Stimulated activated naive CD8-positive, alpha-beta T cell treated with anti-CD3 and anti-CD28 coated beads, Interleukin-15, amount 100 ng/mL, for 72 hours (primary cell): Measurements from ENCODE around the gene SH3D19.

ENCODE experiments used
- ATAC-seq: fragments of 150-1000 bp; cut with Tn5 transposase; 2 replicates; pipeline ENCODE4 v1.10.0; 2021; ENCODE audit warnings: mild to moderate bottlenecking, moderate library complexity
- DNase-seq, 2 donors: peaks; one replicate each; pipeline ENCODE4 v3.0.0; 2021 to 2022
- H3K27ac Mint-ChIP-seq, 2 donors: one replicate each; pipeline ENCODE4 v1.8.0; 2022; ENCODE audit warnings: mild to moderate bottlenecking in 2 of 2, mixed read lengths in 2 of 2, moderate library complexity in 2 of 2
- H3K27me3 Mint-ChIP-seq: one replicate; pipeline ENCODE4 v1.8.0; 2022; ENCODE audit warnings: mixed read lengths
- H3K4me1 Mint-ChIP-seq: one replicate; pipeline ENCODE4 v1.8.0; 2022; ENCODE audit warnings: mild to moderate bottlenecking, mixed read lengths
- H3K4me3 Mint-ChIP-seq, 2 donors: one replicate each; pipeline ENCODE4 v1.8.0; 2022; ENCODE audit warnings: mild to moderate bottlenecking in 2 of 2, mixed read lengths in 2 of 2, moderate library complexity in 1 of 2
- H3K9me3 Mint-ChIP-seq, 2 donors: one replicate each; pipeline ENCODE4 v1.8.0; 2022; ENCODE audit warnings: mixed read lengths in 2 of 2

The SH3D19 gene

GRCh38 chr4:151205722-151206121 is 119.7 kb downstream of the SH3D19 start:
- no peaks in the 10 kb centered on the region for H3K4me1 Mint-ChIP-seq
- no peak overlapping the region for H3K4me3 Mint-ChIP-seq
- H3K27ac Mint-ChIP-seq, result no peak overlapping the region
- ATAC-seq, result no peak
- no peaks in the 10 kb centered on the region for H3K27me3 Mint-ChIP-seq
- H3K9me3 Mint-ChIP-seq, result no peaks in the 10 kb centered on the region
- no peak for DNase-seq

- Mint-ChIP-seq H3K27ac (no peak overlapping the region), H3K9me3 (no peaks in the 10 kb centered on the region), H3K27me3 (no peaks in the 10 kb centered on the region), H3K4me3 (no peak overlapping the region), H3K4me1 (no peaks in the 10 kb centered on the region)
- DNase-seq (no peak), ATAC-seq (no peak)
Measured at GRCh38 chr4:151204925-151205524, 120.4 kb downstream of the SH3D19 start.

GRCh38 chr4:151202851-151203455 is 122.5 kb downstream of the SH3D19 start:
- Mint-ChIP-seq H3K9me3 (no peaks in the 10 kb centered on the region), H3K4me1 (no peaks in the 10 kb centered on the region)

GRCh38 chr4:151202381-151202780 is 123.0 kb downstream of the SH3D19 start:
- Mint-ChIP-seq H3K9me3 (no peaks in the 10 kb centered on the region), H3K4me1 (no peaks in the 10 kb centered on the region), H3K27me3 (no peaks in the 10 kb centered on the region)

More at GRCh38 chr4:151202851-151203455, 122.5 kb downstream of the SH3D19 start:
- H3K27ac Mint-ChIP-seq, result no peak overlapping the region
- H3K27me3 Mint-ChIP-seq, result no peaks in the 10 kb centered on the region
- DNase-seq (no peak), ATAC-seq (no peak)
- no peak overlapping the region for H3K4me3 Mint-ChIP-seq

GRCh38 chr4:151199319-151200190 is 125.8 kb downstream of the SH3D19 start:
- ATAC-seq (no peak), DNase-seq (no peak)
- H3K27ac Mint-ChIP-seq, result no peak overlapping the region
- H3K4me3 Mint-ChIP-seq, result no peak overlapping the region
- peaks cover 14% of the 10 kb centered on the region for H3K27me3 Mint-ChIP-seq
- H3K4me1 Mint-ChIP-seq, result no peaks in the 10 kb centered on the region
- H3K9me3 Mint-ChIP-seq, result no peaks in the 10 kb centered on the region

More at GRCh38 chr4:151202381-151202780, 123.0 kb downstream of the SH3D19 start:
- Mint-ChIP-seq H3K27ac (no peak overlapping the region), H3K4me3 (no peak overlapping the region)
- DNase-seq (no peak), ATAC-seq (no peak)

GRCh38 chr4:151198748-151199147 is 126.7 kb downstream of the SH3D19 start:
- H3K9me3 Mint-ChIP-seq, result no peaks in the 10 kb centered on the region
- no peak overlapping the region for H3K27ac Mint-ChIP-seq
- H3K4me3 Mint-ChIP-seq, result no peak overlapping the region
- peaks cover 14% of the 10 kb centered on the region for H3K27me3 Mint-ChIP-seq
- H3K4me1 Mint-ChIP-seq, result no peaks in the 10 kb centered on the region
- no peak for ATAC-seq
- no peak for DNase-seq

GRCh38 chr4:151197247-151197646 is 128.2 kb downstream of the SH3D19 start:
- Mint-ChIP-seq H3K4me1 (no peaks in the 10 kb centered on the region), H3K9me3 (no peaks in the 10 kb centered on the region), H3K4me3 (no peak overlapping the region), H3K27ac (no peak overlapping the region), H3K27me3 (peaks cover 14% of the 10 kb centered on the region)
- DNase-seq, result no peak
- no peak for ATAC-seq

GRCh38 chr4:151195801-151196200 is 129.6 kb downstream of the SH3D19 start:
- ATAC-seq, result no peak
- no peaks in the 10 kb centered on the region for H3K4me1 Mint-ChIP-seq
- H3K27me3 Mint-ChIP-seq, result peaks cover 21% of the 10 kb centered on the region
- H3K4me3 Mint-ChIP-seq, result no peak overlapping the region
- H3K9me3 Mint-ChIP-seq, result peaks cover 0 to 8% of the 10 kb centered on the region in 2 donors
- H3K27ac Mint-ChIP-seq, result no peak overlapping the region
- no peak for DNase-seq

- Mint-ChIP-seq H3K27ac (no peak overlapping the region), H3K4me1 (no peaks in the 10 kb centered on the region), H3K9me3 (peaks cover 7 to 23% of the 10 kb centered on the region in 2 donors), H3K4me3 (no peak overlapping the region), H3K27me3 (peaks cover 21% of the 10 kb centered on the region)
- DNase-seq (no peak), ATAC-seq (no peak)
Measured at GRCh38 chr4:151193414-151193813, 132.0 kb downstream of the SH3D19 start.

- Mint-ChIP-seq H3K4me1 (no peaks in the 10 kb centered on the region), H3K27ac (no peak overlapping the region), H3K4me3 (no peak overlapping the region), H3K9me3 (peaks cover 7 to 23% of the 10 kb centered on the region in 2 donors), H3K27me3 (peaks cover 21% of the 10 kb centered on the region)
- DNase-seq (no peak), ATAC-seq (no peak)
Measured at GRCh38 chr4:151192556-151193235, 132.7 kb downstream of the SH3D19 start.

GRCh38 chr4:151184523-151185458 is 140.6 kb downstream of the SH3D19 start:
- ATAC-seq, result no peak
- H3K4me3 Mint-ChIP-seq, result no peak overlapping the region
- peaks cover 3 to 5% of the 10 kb centered on the region in 2 donors for H3K9me3 Mint-ChIP-seq
- no peak for DNase-seq
- no peaks in the 10 kb centered on the region for H3K27me3 Mint-ChIP-seq
- H3K27ac Mint-ChIP-seq, result no peak overlapping the region
- H3K4me1 Mint-ChIP-seq, result no peaks in the 10 kb centered on the region

GRCh38 chr4:151182455-151182996 is 142.9 kb downstream of the SH3D19 start:
- Mint-ChIP-seq H3K4me3 (no peak overlapping the region), H3K27ac (no peak overlapping the region), H3K4me1 (no peaks in the 10 kb centered on the region), H3K27me3 (no peaks in the 10 kb centered on the region), H3K9me3 (no peaks in the 10 kb centered on the region)
- DNase-seq, result no peak
- ATAC-seq, result no peak

- no peak for ATAC-seq
Measured at GRCh38 chr4:151176685-151177084, 148.7 kb downstream of the SH3D19 start.

GRCh38 chr4:151175754-151176631 is 149.4 kb downstream of the SH3D19 start:
- no peak for ATAC-seq
- no peak overlapping the region for H3K27ac Mint-ChIP-seq
- H3K4me1 Mint-ChIP-seq, result no peaks in the 10 kb centered on the region
- DNase-seq, result no peak
- H3K4me3 Mint-ChIP-seq, result no peak overlapping the region
- H3K27me3 Mint-ChIP-seq, result peaks cover 9% of the 10 kb centered on the region
- no peaks in the 10 kb centered on the region for H3K9me3 Mint-ChIP-seq

More at GRCh38 chr4:151176685-151177084, 148.7 kb downstream of the SH3D19 start:
- Mint-ChIP-seq H3K4me3 (no peak overlapping the region), H3K9me3 (no peaks in the 10 kb centered on the region), H3K27me3 (peaks cover 9% of the 10 kb centered on the region), H3K27ac (no peak overlapping the region), H3K4me1 (no peaks in the 10 kb centered on the region)
- DNase-seq, result no peak
